ENCODE data around the gene NKG7. TPM values are rescaled to one million over a fixed set of nuclear protein-coding genes. Genes with fewer than 3 reads are reported as not detected.

NKG7 gene
- total and polyA plus RNA-seq, 2 experiments from 2014 or later: not detected

DNA sequence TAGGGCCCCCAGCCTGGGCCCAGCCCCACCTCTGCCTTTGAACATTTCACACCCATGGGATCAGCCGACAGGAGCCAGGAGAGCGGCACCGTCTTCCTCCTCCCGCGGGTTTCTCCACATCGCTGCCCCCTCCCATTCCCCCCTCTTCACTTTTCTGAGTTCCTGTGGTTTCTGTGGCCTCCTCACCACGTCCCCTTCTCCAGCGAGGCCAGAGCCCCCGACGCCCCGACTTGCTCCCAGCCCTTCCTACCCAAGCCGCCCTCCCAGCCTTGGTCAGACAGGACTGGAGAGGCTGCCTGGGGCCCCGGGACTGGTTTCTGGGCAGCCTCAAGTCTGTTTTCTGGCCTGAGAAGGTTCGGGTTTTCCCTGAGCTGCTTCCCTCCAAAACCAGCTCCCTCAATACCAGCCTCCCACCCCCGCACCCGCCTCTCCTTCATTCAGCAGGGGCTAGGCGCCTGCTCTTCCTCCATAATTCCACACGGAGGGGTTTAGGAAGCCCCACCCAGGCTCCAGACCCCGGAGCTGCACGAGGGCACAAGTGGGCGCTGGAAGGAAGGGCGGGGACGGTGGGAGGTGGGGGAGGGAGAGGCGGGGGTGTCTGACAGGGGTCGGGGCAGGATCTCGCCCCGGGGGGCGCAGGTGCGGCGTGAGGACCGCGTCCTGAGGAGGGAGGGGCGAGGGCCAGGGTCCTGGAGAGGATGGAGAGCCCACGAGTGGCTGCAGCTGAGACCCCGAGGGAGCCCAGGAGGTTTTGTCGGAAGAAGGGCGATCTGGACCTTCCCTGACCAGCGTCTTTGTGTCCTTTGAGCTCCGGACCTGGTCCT, 49.0 kb upstream of the NKG7 start:
- Histone ChIP-seq H3K27me3 (ENCODE audit: insufficient read depth) (peaks cover 10% of the 10 kb centered on the region; the same call in 1 of the 2 replicates), H3K4me1 (ENCODE audit: insufficient read depth) (peaks cover 6% of the 10 kb centered on the region; the same call in 1 of the 2 replicates), H3K4me3 (peak overlapping the region; percentile 44), H3F3A (replicated peaks; ENCODE audit: low read depth) (no peaks in the 10 kb centered on the region), H3K36me3 (ENCODE audit: insufficient read depth) (no peaks in the 10 kb centered on the region), H4K20me1 (replicated peaks; ENCODE audit: insufficient read depth) (no peaks in the 10 kb centered on the region), H3K27ac (ENCODE audit: low read depth) (no peak overlapping the region), H3K9me2 (ENCODE audit: insufficient read depth) (no peaks in the 10 kb centered on the region), H3K4me2 (peak overlapping the region; percentile 78), H3K79me2 (replicated peaks; ENCODE audit: insufficient read depth) (no peaks in the 10 kb centered on the region), H2AFZ (peak overlapping the region; percentile 56; the same call in 1 of the 2 replicates)
- ATAC-seq (peak; percentile 38), DNase-seq (ENCODE audit: low spot score) (peak; percentile 26)
- peak overlapping the region; percentile 59 for H3K4me3 Mint-ChIP-seq
- H3K27me3 Mint-ChIP-seq (ENCODE audit: insufficient read depth, low read depth, poor library complexity): peaks cover 33% of the 10 kb centered on the region
- no peak for TF ChIP-seq EZH2phosphoT487 (IDR thresholded peaks at IDR 0.05; ENCODE audit: unreplicated experiment)
- TF ChIP-seq, protein P1, sequence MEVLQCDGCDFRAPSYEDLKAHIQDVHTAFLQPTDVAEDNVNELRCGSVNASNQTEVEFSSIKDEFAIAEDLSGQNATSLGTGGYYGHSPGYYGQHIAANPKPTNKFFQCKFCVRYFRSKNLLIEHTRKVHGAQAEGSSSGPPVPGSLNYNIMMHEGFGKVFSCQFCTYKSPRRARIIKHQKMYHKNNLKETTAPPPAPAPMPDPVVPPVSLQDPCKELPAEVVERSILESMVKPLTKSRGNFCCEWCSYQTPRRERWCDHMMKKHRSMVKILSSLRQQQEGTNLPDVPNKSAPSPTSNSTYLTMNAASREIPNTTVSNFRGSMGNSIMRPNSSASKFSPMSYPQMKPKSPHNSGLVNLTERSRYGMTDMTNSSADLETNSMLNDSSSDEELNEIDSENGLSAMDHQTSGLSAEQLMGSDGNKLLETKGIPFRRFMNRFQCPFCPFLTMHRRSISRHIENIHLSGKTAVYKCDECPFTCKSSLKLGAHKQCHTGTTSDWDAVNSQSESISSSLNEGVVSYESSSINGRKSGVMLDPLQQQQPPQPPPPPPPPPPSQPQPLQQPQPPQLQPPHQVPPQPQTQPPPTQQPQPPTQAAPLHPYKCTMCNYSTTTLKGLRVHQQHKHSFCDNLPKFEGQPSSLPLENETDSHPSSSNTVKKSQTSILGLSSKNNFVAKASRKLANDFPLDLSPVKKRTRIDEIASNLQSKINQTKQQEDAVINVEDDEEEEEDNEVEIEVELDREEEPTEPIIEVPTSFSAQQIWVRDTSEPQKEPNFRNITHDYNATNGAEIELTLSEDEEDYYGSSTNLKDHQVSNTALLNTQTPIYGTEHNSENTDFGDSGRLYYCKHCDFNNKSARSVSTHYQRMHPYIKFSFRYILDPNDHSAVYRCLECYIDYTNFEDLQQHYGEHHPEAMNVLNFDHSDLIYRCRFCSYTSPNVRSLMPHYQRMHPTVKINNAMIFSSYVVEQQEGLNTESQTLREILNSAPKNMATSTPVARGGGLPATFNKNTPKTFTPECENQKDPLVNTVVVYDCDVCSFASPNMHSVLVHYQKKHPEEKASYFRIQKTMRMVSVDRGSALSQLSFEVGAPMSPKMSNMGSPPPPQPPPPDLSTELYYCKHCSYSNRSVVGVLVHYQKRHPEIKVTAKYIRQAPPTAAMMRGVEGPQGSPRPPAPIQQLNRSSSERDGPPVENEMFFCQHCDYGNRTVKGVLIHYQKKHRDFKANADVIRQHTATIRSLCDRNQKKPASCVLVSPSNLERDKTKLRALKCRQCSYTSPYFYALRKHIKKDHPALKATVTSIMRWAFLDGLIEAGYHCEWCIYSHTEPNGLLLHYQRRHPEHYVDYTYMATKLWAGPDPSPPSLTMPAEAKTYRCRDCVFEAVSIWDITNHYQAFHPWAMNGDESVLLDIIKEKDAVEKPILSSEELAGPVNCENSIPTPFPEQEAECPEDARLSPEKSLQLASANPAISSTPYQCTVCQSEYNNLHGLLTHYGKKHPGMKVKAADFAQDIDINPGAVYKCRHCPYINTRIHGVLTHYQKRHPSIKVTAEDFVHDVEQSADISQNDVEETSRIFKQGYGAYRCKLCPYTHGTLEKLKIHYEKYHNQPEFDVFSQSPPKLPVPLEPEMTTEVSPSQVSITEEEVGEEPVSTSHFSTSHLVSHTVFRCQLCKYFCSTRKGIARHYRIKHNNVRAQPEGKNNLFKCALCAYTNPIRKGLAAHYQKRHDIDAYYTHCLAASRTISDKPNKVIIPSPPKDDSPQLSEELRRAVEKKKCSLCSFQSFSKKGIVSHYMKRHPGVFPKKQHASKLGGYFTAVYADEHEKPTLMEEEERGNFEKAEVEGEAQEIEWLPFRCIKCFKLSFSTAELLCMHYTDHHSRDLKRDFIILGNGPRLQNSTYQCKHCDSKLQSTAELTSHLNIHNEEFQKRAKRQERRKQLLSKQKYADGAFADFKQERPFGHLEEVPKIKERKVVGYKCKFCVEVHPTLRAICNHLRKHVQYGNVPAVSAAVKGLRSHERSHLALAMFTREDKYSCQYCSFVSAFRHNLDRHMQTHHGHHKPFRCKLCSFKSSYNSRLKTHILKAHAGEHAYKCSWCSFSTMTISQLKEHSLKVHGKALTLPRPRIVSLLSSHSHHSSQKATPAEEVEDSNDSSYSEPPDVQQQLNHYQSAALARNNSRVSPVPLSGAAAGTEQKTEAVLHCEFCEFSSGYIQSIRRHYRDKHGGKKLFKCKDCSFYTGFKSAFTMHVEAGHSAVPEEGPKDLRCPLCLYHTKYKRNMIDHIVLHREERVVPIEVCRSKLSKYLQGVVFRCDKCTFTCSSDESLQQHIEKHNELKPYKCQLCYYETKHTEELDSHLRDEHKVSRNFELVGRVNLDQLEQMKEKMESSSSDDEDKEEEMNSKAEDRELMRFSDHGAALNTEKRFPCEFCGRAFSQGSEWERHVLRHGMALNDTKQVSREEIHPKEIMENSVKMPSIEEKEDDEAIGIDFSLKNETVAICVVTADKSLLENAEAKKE (CRISPR knock-in tag; IDR thresholded peaks at IDR 0.05): no peak
- no peak for TF ChIP-seq EZH2 (IDR thresholded peaks at IDR 0.05; ENCODE audit: low read depth, unreplicated experiment)
- no peak for TF ChIP-seq ZNF331 (CRISPR knock-in tag; IDR thresholded peaks at IDR 0.05; ENCODE audit: low read depth)
- TF ChIP-seq, protein P2, sequence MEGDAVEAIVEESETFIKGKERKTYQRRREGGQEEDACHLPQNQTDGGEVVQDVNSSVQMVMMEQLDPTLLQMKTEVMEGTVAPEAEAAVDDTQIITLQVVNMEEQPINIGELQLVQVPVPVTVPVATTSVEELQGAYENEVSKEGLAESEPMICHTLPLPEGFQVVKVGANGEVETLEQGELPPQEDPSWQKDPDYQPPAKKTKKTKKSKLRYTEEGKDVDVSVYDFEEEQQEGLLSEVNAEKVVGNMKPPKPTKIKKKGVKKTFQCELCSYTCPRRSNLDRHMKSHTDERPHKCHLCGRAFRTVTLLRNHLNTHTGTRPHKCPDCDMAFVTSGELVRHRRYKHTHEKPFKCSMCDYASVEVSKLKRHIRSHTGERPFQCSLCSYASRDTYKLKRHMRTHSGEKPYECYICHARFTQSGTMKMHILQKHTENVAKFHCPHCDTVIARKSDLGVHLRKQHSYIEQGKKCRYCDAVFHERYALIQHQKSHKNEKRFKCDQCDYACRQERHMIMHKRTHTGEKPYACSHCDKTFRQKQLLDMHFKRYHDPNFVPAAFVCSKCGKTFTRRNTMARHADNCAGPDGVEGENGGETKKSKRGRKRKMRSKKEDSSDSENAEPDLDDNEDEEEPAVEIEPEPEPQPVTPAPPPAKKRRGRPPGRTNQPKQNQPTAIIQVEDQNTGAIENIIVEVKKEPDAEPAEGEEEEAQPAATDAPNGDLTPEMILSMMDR (conservative IDR thresholded peaks at IDR 0.05; ENCODE audit: low read depth in 2 of 2): no peak
- no peak for TF ChIP-seq JUNB (IDR thresholded peaks at IDR 0.05; ENCODE audit: unreplicated experiment)
- TF ChIP-seq STAT1 (IDR thresholded peaks at IDR 0.05; ENCODE audit: unreplicated experiment): no peak
- no peak for TF ChIP-seq POLR2AphosphoS5 (IDR thresholded peaks at IDR 0.05; ENCODE audit: low read depth)
- no peak for TF ChIP-seq CREB1 (CRISPR knock-in tag; IDR thresholded peaks at IDR 0.05; ENCODE audit: low read depth)
- no peak for TF ChIP-seq ZNF114 (CRISPR knock-in tag; IDR thresholded peaks at IDR 0.05)
- TF ChIP-seq, protein P3, sequence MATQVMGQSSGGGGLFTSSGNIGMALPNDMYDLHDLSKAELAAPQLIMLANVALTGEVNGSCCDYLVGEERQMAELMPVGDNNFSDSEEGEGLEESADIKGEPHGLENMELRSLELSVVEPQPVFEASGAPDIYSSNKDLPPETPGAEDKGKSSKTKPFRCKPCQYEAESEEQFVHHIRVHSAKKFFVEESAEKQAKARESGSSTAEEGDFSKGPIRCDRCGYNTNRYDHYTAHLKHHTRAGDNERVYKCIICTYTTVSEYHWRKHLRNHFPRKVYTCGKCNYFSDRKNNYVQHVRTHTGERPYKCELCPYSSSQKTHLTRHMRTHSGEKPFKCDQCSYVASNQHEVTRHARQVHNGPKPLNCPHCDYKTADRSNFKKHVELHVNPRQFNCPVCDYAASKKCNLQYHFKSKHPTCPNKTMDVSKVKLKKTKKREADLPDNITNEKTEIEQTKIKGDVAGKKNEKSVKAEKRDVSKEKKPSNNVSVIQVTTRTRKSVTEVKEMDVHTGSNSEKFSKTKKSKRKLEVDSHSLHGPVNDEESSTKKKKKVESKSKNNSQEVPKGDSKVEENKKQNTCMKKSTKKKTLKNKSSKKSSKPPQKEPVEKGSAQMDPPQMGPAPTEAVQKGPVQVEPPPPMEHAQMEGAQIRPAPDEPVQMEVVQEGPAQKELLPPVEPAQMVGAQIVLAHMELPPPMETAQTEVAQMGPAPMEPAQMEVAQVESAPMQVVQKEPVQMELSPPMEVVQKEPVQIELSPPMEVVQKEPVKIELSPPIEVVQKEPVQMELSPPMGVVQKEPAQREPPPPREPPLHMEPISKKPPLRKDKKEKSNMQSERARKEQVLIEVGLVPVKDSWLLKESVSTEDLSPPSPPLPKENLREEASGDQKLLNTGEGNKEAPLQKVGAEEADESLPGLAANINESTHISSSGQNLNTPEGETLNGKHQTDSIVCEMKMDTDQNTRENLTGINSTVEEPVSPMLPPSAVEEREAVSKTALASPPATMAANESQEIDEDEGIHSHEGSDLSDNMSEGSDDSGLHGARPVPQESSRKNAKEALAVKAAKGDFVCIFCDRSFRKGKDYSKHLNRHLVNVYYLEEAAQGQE (IDR thresholded peaks at IDR 0.05; ENCODE audit: unreplicated experiment): no peak
- TF ChIP-seq, protein P4, sequence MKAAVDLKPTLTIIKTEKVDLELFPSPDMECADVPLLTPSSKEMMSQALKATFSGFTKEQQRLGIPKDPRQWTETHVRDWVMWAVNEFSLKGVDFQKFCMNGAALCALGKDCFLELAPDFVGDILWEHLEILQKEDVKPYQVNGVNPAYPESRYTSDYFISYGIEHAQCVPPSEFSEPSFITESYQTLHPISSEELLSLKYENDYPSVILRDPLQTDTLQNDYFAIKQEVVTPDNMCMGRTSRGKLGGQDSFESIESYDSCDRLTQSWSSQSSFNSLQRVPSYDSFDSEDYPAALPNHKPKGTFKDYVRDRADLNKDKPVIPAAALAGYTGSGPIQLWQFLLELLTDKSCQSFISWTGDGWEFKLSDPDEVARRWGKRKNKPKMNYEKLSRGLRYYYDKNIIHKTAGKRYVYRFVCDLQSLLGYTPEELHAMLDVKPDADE (IDR thresholded peaks at IDR 0.05): no peak
- no peak for TF ChIP-seq NANOG (IDR thresholded peaks at IDR 0.05; ENCODE audit: borderline replicate concordance)
- peaks cover 8% of the 10 kb centered on the region; the same call in 2 of the 3 replicates for H3K9me3 Mint-ChIP-seq
- H3K27ac Mint-ChIP-seq: no peak overlapping the region
- no peaks in the 10 kb centered on the region for H3K36me3 Mint-ChIP-seq (ENCODE audit: low read depth)
- H3K4me1 Mint-ChIP-seq: peaks cover 6% of the 10 kb centered on the region; the same call in 1 of the 3 replicates
